Measurements from ENCODE around the gene PCP2.

The PCP2 gene

GRCh38 chr19:7633698-7634097, at the start of gene PCP2:
Gene PCP2 (minus strand): TSS chr19:7633719. CDS start chr19:7633457, 262 bp downstream.
- H3K4me3 ChIP-seq (ENCODE audit: low read length) = no peak within 1 kb of the TSS
- TF ChIP-seq, protein P1, sequence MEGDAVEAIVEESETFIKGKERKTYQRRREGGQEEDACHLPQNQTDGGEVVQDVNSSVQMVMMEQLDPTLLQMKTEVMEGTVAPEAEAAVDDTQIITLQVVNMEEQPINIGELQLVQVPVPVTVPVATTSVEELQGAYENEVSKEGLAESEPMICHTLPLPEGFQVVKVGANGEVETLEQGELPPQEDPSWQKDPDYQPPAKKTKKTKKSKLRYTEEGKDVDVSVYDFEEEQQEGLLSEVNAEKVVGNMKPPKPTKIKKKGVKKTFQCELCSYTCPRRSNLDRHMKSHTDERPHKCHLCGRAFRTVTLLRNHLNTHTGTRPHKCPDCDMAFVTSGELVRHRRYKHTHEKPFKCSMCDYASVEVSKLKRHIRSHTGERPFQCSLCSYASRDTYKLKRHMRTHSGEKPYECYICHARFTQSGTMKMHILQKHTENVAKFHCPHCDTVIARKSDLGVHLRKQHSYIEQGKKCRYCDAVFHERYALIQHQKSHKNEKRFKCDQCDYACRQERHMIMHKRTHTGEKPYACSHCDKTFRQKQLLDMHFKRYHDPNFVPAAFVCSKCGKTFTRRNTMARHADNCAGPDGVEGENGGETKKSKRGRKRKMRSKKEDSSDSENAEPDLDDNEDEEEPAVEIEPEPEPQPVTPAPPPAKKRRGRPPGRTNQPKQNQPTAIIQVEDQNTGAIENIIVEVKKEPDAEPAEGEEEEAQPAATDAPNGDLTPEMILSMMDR (conservative IDR thresholded peaks at IDR 0.05; ENCODE audit: low read depth, low read length) = no peak
- no peak for DNase-seq (ENCODE audit: low read depth)

DNA sequence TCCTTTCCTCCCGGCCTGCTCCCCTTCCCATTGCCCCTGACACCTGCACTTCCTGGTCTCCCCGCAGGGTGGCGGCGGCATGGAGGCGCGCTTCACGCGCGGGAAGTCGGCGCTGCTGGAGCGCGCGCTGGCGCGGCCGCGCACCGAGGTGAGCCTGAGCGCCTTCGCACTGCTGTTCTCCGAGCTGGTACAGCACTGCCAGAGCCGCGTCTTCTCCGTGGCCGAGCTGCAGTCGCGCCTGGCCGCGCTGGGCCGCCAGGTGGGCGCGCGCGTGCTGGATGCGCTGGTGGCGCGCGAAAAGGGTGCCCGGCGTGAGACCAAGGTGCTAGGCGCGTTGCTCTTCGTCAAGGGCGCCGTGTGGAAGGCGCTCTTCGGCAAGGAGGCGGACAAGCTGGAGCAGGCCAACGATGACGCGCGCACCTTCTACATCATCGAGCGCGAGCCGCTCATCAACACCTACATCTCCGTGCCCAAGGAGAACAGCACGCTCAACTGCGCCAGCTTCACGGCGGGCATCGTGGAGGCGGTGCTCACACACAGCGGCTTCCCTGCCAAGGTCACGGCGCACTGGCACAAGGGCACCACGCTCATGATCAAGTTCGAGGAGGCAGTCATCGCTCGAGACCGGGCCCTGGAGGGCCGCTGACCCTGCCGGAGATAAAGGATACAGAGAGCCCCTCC, 48.8 kb upstream of the PCP2 start:
- H3K4me3 ChIP-seq (ENCODE audit: low read length) = peak overlapping the region; percentile 87
- DNase-seq (ENCODE audit: low read depth) = no peak
- TF ChIP-seq, protein P1 (conservative IDR thresholded peaks at IDR 0.05; ENCODE audit: low read depth, low read length) = no peak

- peak; percentile 22 for DNase-seq (ENCODE audit: low read depth)
- H3K4me3 ChIP-seq (ENCODE audit: low read length) = peak overlapping the region; percentile 87
- TF ChIP-seq, protein P1 (conservative IDR thresholded peaks at IDR 0.05; ENCODE audit: low read depth, low read length) = peak; percentile 69
Measured at GRCh38 chr19:7681340-7682174, 48.0 kb upstream of the PCP2 start.

DNA sequence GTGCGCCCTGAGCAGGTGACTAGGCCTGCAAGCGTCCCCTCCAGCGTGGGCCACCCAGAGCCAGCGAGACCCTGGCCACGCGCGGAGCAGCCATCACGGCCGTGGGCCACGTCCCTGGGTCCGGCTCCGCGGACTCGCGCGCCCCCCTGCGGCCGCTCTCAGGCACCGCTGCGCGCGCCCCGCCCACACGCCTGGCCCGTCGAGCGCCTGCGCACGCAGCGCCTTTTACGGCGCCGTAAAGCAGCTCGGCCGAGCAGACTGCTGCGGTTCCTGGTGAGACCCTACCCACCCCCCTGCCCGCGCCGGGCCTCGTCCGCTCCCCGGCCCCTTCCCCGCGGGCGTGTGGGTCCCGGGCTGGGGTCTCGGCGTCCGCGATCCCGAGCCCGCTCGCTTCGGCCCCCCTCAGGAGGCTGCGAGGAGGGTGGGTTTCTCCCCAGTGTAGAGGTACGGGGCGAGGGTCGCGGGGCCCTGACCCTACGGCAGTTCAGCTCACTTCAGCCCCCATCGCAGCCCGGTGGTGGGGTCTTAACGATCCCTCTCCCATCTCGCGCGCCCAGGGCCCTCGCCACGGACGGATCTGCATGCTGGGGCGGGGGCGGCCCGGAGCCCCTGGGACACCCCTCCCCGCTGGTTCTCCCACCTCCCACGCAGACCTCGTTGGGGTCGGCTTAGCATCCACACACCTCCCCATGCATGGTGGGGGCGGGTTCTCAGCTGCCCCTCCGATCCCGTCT, 47.3 kb upstream of the PCP2 start, which contains the start of gene TRAPPC5:
TSS of gene TRAPPC5 (plus strand) at position 228 of the 734 bp plus-strand sequence. CDS start 1,421 bp downstream, outside the sequence.
- H3K4me3 ChIP-seq (ENCODE audit: low read length) = peak within 1 kb of the TSS; percentile 87
- peak; percentile 29 for DNase-seq (ENCODE audit: low read depth)
- TF ChIP-seq, protein P1 (conservative IDR thresholded peaks at IDR 0.05; ENCODE audit: low read depth, low read length) = peak; percentile 60

DNA sequence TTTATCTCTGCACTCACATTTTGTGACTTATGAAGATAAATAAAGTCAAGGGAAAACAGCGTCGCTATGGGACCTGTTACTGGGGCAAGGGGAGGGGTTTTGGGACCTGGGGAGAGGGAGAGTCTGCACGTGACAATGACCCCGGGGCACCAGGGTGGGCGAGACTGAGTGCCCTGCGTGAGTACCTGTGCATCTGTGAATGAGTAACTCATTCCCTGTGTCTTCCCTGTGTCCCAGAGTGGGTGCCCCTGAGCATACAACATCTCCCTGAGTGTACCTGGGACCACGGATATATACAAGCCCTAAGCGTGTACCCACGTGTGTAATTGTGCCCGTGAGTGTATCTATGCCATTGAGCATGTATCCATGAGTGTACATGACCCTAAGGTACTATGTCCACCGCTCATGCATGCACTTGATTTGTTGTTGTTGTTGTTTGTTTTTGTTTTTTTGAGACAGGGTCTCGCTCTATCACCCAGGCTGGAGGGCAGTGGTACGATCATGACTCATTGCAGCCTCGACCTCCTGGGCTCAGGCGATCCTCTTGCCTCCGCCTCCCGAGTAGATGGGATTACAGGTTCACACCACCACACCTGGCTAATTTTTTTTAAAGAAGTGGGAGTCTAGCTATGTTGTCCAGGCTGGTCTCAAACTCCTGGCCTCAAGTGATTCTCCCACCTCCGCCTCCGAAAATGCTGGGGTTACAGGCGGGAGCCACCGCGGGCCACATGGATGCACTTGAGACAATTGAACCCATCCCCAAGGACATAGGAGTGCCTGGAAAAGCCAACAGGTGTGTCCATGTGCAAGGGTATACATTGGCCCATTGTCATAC, 46.5 kb upstream of the PCP2 start:
- peak overlapping the region; percentile 87 for H3K4me3 ChIP-seq (ENCODE audit: low read length)
- no peak for DNase-seq (ENCODE audit: low read depth)
- TF ChIP-seq, protein P1 (conservative IDR thresholded peaks at IDR 0.05; ENCODE audit: low read depth, low read length) = no peak

Data from retinal pigment epithelial cell (primary cell).